GM12878 (cell line): ENCODE data around the gene LIMA1. TPM values are rescaled to one million over a fixed set of nuclear protein-coding genes. Genes with fewer than 3 reads are reported as not detected.

ENCODE experiments used
- ATAC-seq: fragments of 200-7000 bp; cut with Tn5 transposase; 3 replicates; pipeline ENCODE4 v1.9.1; 2020; ENCODE audit warnings: mild to moderate bottlenecking, moderate library complexity
- BruUV-seq: library from RNA; stranded (reverse); fragments of 400-500 nt; replicated peaks from 2 replicates; lab custom pipeline; 2021; lab: Mats Ljungman, UMichigan
- CTCF ChIA-PET: fragments of 300-600 bp; sonication (Branson Sonifier 250); formaldehyde crosslinking; extraction: SDS; loops from one replicate; lab custom pipeline; 2021; ENCODE audit warnings: inconsistent platforms; lab: Yijun Ruan, JAX
- POLR2A ChIA-PET: fragments of 350-600 bp; formaldehyde crosslinking; extraction: SDS; loops from one replicate; lab custom pipeline; 2021; ENCODE audit warnings: inconsistent platforms; lab: Charles Lee
- RAD21 ChIA-PET: fragments of 300-600 bp; sonication (Branson Sonifier 250); formaldehyde crosslinking; loops from one replicate; lab custom pipeline; 2023; ENCODE audit warnings: antibody characterized with exemption; ENCODE audit not compliant: unreplicated experiment; lab: Charles Lee
- SMC1A ChIA-PET: fragments of 300-600 bp; sonication (Branson Sonifier 250); formaldehyde crosslinking; loops from one replicate; lab custom pipeline; 2023; ENCODE audit not compliant: unreplicated experiment, uncharacterized antibody; lab: Charles Lee
- DNase-seq: peaks from one replicate; pipeline ENCODE4 v3.0.0-alpha.2; 2011; ENCODE audit warnings: low read depth, low spot score
- FAIRE-seq: peaks from 3 replicates; lab custom pipeline; 2011; peaks lifted over from hg19 to GRCh38; lab: Jason Lieb, UNC
- H2AFZ ChIP-seq: 2 replicates; pipeline ENCODE4 v1.6.0; 2011; ENCODE audit warnings: low read depth, low read length, control low read depth; ENCODE audit not compliant: control insufficient read depth
- H3K27ac ChIP-seq: 2 replicates; pipeline ENCODE4 v1.5.1; 2011; ENCODE audit warnings: control low read depth; ENCODE audit not compliant: control insufficient read depth, insufficient read depth
- H3K27me3 ChIP-seq, 2 experiments: replicated peaks in 1 of 2; 2 replicates each; pipeline versions ENCODE4 v1.6.0 to v1.6.1; 2011; ENCODE audit warnings: low read length in 1 of 2; ENCODE audit not compliant: control insufficient read depth in 2 of 2, insufficient read depth in 2 of 2
- H3K36me3 ChIP-seq, 2 experiments: 2 replicates each; pipeline ENCODE4 v1.5.1; 2011; ENCODE audit warnings: low read length in 1 of 2; ENCODE audit not compliant: control insufficient read depth in 2 of 2, insufficient read depth in 2 of 2
- H3K4me1 ChIP-seq: 2 replicates; pipeline ENCODE4 v1.6.1; 2011; ENCODE audit warnings: mild to moderate bottlenecking, low read length, moderate library complexity, mixed read lengths; ENCODE audit not compliant: control insufficient read depth, insufficient read depth
- H3K4me2 ChIP-seq: 2 replicates; pipeline ENCODE4 v1.6.0; 2011; ENCODE audit warnings: control low read depth; ENCODE audit not compliant: control insufficient read depth, insufficient read depth
- H3K4me3 ChIP-seq: fragments of 200-600 bp; sonication (generic); 2 replicates; pipeline ENCODE4 v1.5.1; 2016
- H3K79me2 ChIP-seq: 2 replicates; pipeline ENCODE4 v1.6.0; 2011; ENCODE audit warnings: low read length; ENCODE audit not compliant: control insufficient read depth, insufficient read depth
- H3K9ac ChIP-seq: 2 replicates; pipeline ENCODE4 v1.8.0; 2011; ENCODE audit warnings: low read length, control low read depth, mixed read lengths; ENCODE audit not compliant: control insufficient read depth, insufficient read depth
- H3K9me3 ChIP-seq: replicated peaks from 3 replicates; pipeline ENCODE4 v1.5.1; 2011; ENCODE audit warnings: mild to moderate bottlenecking, low read length; ENCODE audit not compliant: control insufficient read depth, insufficient read depth
- H4K20me1 ChIP-seq: 2 replicates; pipeline ENCODE4 v1.6.0; 2011; ENCODE audit not compliant: control insufficient read depth, insufficient read depth
- PAX5 ChIP-seq: IDR thresholded peaks from 2 replicates; pipeline ENCODE4 v1.6.1; 2011; ENCODE audit warnings: low read depth, low read length, borderline replicate concordance
- PKNOX1 ChIP-seq: fragments of 450-650 bp; IDR thresholded peaks from 2 replicates; pipeline ENCODE4 v1.6.1; 2016; ENCODE audit warnings: mild to moderate bottlenecking
- POLR2A ChIP-seq: IDR thresholded peaks from 2 replicates; pipeline ENCODE4 v1.6.1; 2011; ENCODE audit warnings: low read depth, mild to moderate bottlenecking, low read length
- RB1 ChIP-seq: fragments of 450-650 bp; formaldehyde crosslinking; IDR thresholded peaks from 2 replicates; pipeline ENCODE4 v1.6.1; 2017; ENCODE audit warnings: mild to moderate bottlenecking, borderline replicate concordance
- RBBP5 ChIP-seq: fragments of 200-600 bp; sonication (generic); conservative IDR thresholded peaks from 2 replicates; pipeline ENCODE4 v1.6.1; 2016
- RUNX3 ChIP-seq: IDR thresholded peaks from 2 replicates; pipeline ENCODE4 v1.6.1; 2012; ENCODE audit warnings: low read length, inconsistent platforms
- WGBS: methylation state at CpG from one replicate; pipeline ENCODE4 v1.1.6; 2016; ENCODE audit warnings: low lambda C conversion rate; ENCODE audit not compliant: insufficient replicate concordance, insufficient coverage; ENCODE audit errors: missing lambda C conversion rate; 5-methylcytosine and 5-hydroxymethylcytosine counted together
- in situ Hi-C: fragments of 300-500 bp; cut with MboI; formaldehyde crosslinking; loops from 9 replicates; pipeline ENCODE4 v1.14.3; 2018; ENCODE audit warnings: mixed read lengths
- intact Hi-C: fragments of 100-400 bp; cut with micrococcal nuclease; formaldehyde crosslinking; loops from one replicate; pipeline ENCODE4 v1.14.2; 2022; ENCODE audit not compliant: unreplicated experiment
- polyA plus RNA-seq, 11 experiments: library from polyadenylated mRNA; depleted of rRNA in 4 of 11; unstranded in 6 of 11; stranded (reverse) in 5 of 11; fragments of >200 nt; fragmentation: Nextera tagmentation in 4 of 11; fragmentation: Illumina TruSeq in 1 of 11; extraction: Ambion mirVana in 4 of 11; extraction: Trizol in 1 of 11; gene quantifications; 1 replicate in 1 of 11; 2 replicates in 10 of 11; pipeline versions ENCODE4 v1.2.1 to v1.2.3, GENCODE V29; 2011 to 2016; ENCODE audit warnings: inconsistent platforms in 2 of 11, missing spikeins in 2 of 11, low read depth in 1 of 11
- total RNA-seq, 4 experiments: library from RNA; depleted of rRNA in 3 of 4; stranded (reverse); fragments of >200 nt in 3 of 4; fragmentation: Illumina TruSeq in 1 of 4; extraction: Trizol in 1 of 4; gene quantifications; 2 replicates each; pipeline versions ENCODE4 v1.2.1 to v1.2.3, GENCODE V29; 2013 to 2021
- TF ChIP-seq, protein P1 (sequence below): IDR thresholded peaks from 2 replicates; pipeline ENCODE4 v1.6.1; 2011; ENCODE audit warnings: borderline replicate concordance, low read depth, mild to moderate bottlenecking, moderate library complexity, low read length; ENCODE audit not compliant: insufficient read depth, poor library complexity, severe bottlenecking

LIMA1 gene
- total and polyA plus RNA-seq, 10 of the 15 experiments (the other 5 are each of a cell fraction or from before 2014, with no cell fraction given), result 53.2 to 109 (median 60.8) TPM

DNA sequence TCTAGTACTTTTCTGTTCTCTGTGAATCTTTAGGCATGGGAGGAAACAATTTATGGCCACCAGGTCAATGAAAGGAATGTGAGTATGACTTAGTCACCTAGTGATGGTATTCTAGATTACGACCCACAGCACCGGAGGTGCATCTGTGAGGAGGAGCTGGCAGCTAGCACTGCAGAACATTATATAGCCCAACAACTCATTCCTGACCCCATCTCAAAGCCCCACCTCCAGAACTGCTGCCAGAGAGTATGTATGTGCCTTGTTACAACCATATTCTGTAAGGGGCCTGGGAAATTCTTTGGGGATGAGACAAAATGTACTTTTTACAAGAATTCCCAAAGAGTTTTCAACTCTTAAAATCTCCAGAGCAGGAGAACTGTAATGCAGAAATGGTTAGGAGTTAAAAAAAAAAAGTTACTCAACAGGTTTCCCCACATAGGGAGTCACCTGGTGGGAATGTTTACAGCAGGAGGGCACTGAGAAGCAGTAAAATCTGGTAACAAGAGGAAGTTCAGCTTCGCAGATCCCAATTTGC is 81.3 kb downstream of the LIMA1 start:
- DNase-seq (no peak), FAIRE-seq (no peak), ATAC-seq (no peak)
- Histone ChIP-seq H3K27ac (no peak overlapping the region), H3K4me3 (no peak overlapping the region), H3K4me2 (no peak overlapping the region), H3K79me2 (no peaks in the 10 kb centered on the region), H3K27me3 (no peaks in the 10 kb centered on the region), H3K9ac (no peak overlapping the region), H2AFZ (no peak overlapping the region), H3K36me3 (peaks cover 5 to 38% of the 10 kb centered on the region in 2 experiments), H3K4me1 (no peaks in the 10 kb centered on the region), H3K9me3 (no peaks in the 10 kb centered on the region), H4K20me1 (no peaks in the 10 kb centered on the region)
- intact Hi-C loops, result no loop called here
- CTCF ChIA-PET, result no interaction called here
- TSS peak; percentile 33 for BruUV-seq
- WGBS, result 93% methylated on average over 3 of the region's 3 CpGs
- TF ChIP-seq PKNOX1 (no peak), POLR2A (no peak), RBBP5 (no peak), PAX5 (no peak), RUNX3 (no peak), RB1 (no peak)
- TF ChIP-seq, protein P1, sequence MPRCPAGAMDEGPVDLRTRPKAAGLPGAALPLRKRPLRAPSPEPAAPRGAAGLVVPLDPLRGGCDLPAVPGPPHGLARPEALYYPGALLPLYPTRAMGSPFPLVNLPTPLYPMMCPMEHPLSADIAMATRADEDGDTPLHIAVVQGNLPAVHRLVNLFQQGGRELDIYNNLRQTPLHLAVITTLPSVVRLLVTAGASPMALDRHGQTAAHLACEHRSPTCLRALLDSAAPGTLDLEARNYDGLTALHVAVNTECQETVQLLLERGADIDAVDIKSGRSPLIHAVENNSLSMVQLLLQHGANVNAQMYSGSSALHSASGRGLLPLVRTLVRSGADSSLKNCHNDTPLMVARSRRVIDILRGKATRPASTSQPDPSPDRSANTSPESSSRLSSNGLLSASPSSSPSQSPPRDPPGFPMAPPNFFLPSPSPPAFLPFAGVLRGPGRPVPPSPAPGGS, result no peak
- SMC1A ChIA-PET, result no interaction called here
- RAD21 ChIA-PET, result no interaction called here
- POLR2A ChIA-PET, result no interaction called here
- in situ Hi-C loops, result no loop called here
